Fibroblast of skin of scalp (primary cell): ENCODE measurements around the gene SH3RF2.
"Not testable (repeated sequence)": the region's sequence is repeated elsewhere in the genome, so short reads cannot be mapped to it uniquely, and the experiment has no call there.

Experiments
- DNase-seq: peaks from one replicate; pipeline ENCODE4 v3.0.0-alpha.2; 2013

Gene SH3RF2

GRCh38 chr5:146089287-146089686, 152.9 kb downstream of the SH3RF2 start:
- DNase-seq, result no peak

GRCh38 chr5:146091881-146092280, 155.5 kb downstream of the SH3RF2 start:
- no peak for DNase-seq

- DNase-seq, result no peak
Observed at GRCh38 chr5:146098047-146098446, 161.7 kb downstream of the SH3RF2 start.

- DNase-seq, result no peak
Observed at GRCh38 chr5:146101646-146102045, 165.3 kb downstream of the SH3RF2 start.

- DNase-seq, result no peak
Observed at GRCh38 chr5:146103594-146103993, 167.2 kb downstream of the SH3RF2 start.

- DNase-seq, result no peak
Observed at GRCh38 chr5:146105477-146105876, 169.1 kb downstream of the SH3RF2 start, which contains the start of gene PLAC8L1. Gene PLAC8L1 (minus strand): TSS chr5:146105577. CDS start chr5:146104311, 1,266 bp downstream.

- peak; percentile 24 for DNase-seq
Observed at GRCh38 chr5:146107901-146108300, 171.5 kb downstream of the SH3RF2 start.

GRCh38 chr5:146108870-146109269, 172.5 kb downstream of the SH3RF2 start:
- DNase-seq, result not testable (repeated sequence)

- DNase-seq, result no peak
Observed at GRCh38 chr5:146109379-146109778, 173.0 kb downstream of the SH3RF2 start.

GRCh38 chr5:146111409-146111808, 175.0 kb downstream of the SH3RF2 start:
- DNase-seq, result no peak

- DNase-seq, result no peak
Observed at GRCh38 chr5:146112476-146112875, 176.1 kb downstream of the SH3RF2 start.
